Peyer's patch (tissue), 4 donors: ENCODE data around the gene EXOC4.

Experiments used
- CTCF ChIP-seq, 6 experiments: fragments of 450-650 bp in 4 of 6; fragments of 200-600 bp in 2 of 6; sonication (generic) in 1 of 6; IDR thresholded peaks; one replicate each; pipeline ENCODE4 v1.5.1; 2017 to 2019; ENCODE audit warnings: antibody characterized with exemption in 6 of 6, mild to moderate bottlenecking in 3 of 6, moderate library complexity in 1 of 6
- POLR2A ChIP-seq, 2 donors: fragments of 450-650 bp; IDR thresholded peaks; one replicate each; pipeline ENCODE4 v1.5.1; 2017; ENCODE audit warnings: antibody characterized with exemption in 2 of 2, mild to moderate bottlenecking in 2 of 2, moderate library complexity in 2 of 2

GRCh38 chr7:133770863-133771492, 518.1 kb downstream of the EXOC4 start:
- no peak for TF ChIP-seq POLR2A (IDR thresholded peaks at IDR 0.05)
- TF ChIP-seq CTCF (IDR thresholded peaks at IDR 0.05) = no peak
